HG03442 (cell line): ENCODE measurements around the gene ANKRD63.

ENCODE experiments used
- ATAC-seq: cut with Tn5 transposase; IDR thresholded peaks from one replicate; pipeline ENCODE4 v1.9.1; 2021; ENCODE audit warnings: mild to moderate bottlenecking, moderate library complexity; ENCODE audit not compliant: unreplicated experiment

The ANKRD63 gene

GRCh38 chr15:40313531-40314398, 30.9 kb upstream of the ANKRD63 start:
- ATAC-seq, result no peak

- no peak for ATAC-seq
Measured at GRCh38 chr15:40312370-40313158, 29.7 kb upstream of the ANKRD63 start.

- ATAC-seq, result no peak
Measured at GRCh38 chr15:40310993-40311392, 28.1 kb upstream of the ANKRD63 start.

- ATAC-seq, result no peak
Measured at GRCh38 chr15:40310001-40310959, 27.4 kb upstream of the ANKRD63 start.

GRCh38 chr15:40309344-40309862, 26.5 kb upstream of the ANKRD63 start:
- ATAC-seq, result no peak

- ATAC-seq, result no peak
Measured at GRCh38 chr15:40307421-40308211, 24.8 kb upstream of the ANKRD63 start, which contains the start of gene PLCB2. PLCB2 (minus strand) TSS chr15:40307935; CDS start chr15:40307672, 263 bp downstream.

GRCh38 chr15:40306908-40307307, 24.0 kb upstream of the ANKRD63 start:
- ATAC-seq, result no peak

GRCh38 chr15:40306371-40306770, 23.5 kb upstream of the ANKRD63 start:
- ATAC-seq, result no peak

GRCh38 chr15:40305281-40305680, 22.4 kb upstream of the ANKRD63 start:
- ATAC-seq, result no peak

- no peak for ATAC-seq
Measured at GRCh38 chr15:40303576-40303975, 20.7 kb upstream of the ANKRD63 start.

GRCh38 chr15:40302981-40303380, 20.1 kb upstream of the ANKRD63 start:
- ATAC-seq, result no peak

GRCh38 chr15:40302288-40302886, 19.5 kb upstream of the ANKRD63 start:
- ATAC-seq, result no peak

- no peak for ATAC-seq
Measured at GRCh38 chr15:40301467-40302179, 18.8 kb upstream of the ANKRD63 start.

GRCh38 chr15:40300771-40301170, 17.9 kb upstream of the ANKRD63 start:
- ATAC-seq, result no peak

GRCh38 chr15:40300367-40300766, 17.5 kb upstream of the ANKRD63 start:
- ATAC-seq, result no peak

- ATAC-seq, result no peak
Measured at GRCh38 chr15:40298216-40298935, 15.5 kb upstream of the ANKRD63 start.

GRCh38 chr15:40297356-40297755, 14.5 kb upstream of the ANKRD63 start:
- no peak for ATAC-seq
